GM21576 (cell line): Measurements from ENCODE around the gene COL15A1.

Source experiments
- ATAC-seq: cut with Tn5 transposase; IDR thresholded peaks from one replicate; pipeline ENCODE4 v1.9.1; 2021; ENCODE audit warnings: mild to moderate bottlenecking, moderate library complexity; ENCODE audit not compliant: unreplicated experiment

Gene COL15A1

GRCh38 chr9:98971168-98971914 is 27.6 kb downstream of the COL15A1 start:
- ATAC-seq = no peak

- no peak for ATAC-seq
Measured at GRCh38 chr9:98971915-98972223, 28.2 kb downstream of the COL15A1 start.

DNA sequence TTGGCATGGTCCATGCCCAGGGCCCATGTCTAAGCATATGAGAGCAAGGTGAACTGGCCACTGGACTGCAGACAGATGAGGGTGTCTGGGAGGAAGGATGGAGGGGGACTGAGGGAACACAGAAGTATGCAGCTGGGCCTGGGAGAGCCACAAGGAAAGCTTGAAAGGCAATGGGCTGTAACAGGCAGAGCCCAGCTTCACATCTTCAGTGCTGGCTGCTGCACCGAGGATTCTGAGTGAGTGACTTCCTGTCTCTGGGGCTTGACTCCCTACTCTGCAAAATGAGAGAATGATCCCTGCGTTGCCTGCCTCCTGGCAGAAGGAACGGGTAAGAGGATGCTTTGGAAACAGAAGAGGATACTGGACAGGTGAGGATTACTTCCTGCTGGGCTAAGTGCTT is 29.0 kb downstream of the COL15A1 start:
- ATAC-seq = no peak

GRCh38 chr9:98973171-98973570 is 29.5 kb downstream of the COL15A1 start:
- ATAC-seq = no peak

DNA sequence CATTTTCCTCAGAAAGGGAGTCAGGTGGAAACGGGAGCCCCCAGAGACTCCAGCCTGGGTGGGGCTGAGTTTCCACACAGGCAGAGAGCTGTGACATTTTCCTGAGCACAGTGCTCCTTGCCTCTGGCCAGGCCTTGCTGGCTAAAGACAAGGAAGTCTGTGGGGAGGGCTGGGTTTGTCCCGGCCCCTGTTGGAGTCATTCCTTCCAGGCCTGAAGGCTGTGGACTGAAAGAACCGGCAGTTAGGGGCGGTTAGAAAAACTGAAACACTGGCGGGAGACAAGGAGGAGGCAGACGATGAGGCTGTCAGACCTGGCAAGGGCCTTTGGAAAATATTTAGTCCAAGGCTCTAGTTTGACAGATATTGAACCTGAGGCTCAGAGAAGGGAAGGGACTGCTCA is 29.9 kb downstream of the COL15A1 start:
- no peak for ATAC-seq

DNA sequence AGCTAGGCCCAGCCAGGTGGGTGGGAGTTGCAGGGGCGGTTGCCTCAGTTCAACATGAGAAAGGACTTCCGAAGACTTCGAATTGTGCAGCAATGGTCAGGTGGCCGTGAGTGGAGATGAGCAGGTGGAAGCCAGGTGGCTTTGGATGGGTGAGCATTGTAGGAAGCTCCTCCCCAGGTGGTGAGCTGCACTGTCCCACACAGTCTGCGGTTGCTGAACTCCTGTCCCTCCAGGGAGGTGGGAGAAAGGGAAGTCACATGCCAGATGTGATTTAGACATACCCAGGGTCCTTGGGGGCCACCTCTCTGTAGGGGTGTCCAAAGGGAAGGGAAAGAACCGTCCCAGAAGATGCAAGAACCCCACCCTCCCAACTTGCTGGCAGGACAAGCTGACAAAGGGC is 30.4 kb downstream of the COL15A1 start:
- no peak for ATAC-seq

DNA sequence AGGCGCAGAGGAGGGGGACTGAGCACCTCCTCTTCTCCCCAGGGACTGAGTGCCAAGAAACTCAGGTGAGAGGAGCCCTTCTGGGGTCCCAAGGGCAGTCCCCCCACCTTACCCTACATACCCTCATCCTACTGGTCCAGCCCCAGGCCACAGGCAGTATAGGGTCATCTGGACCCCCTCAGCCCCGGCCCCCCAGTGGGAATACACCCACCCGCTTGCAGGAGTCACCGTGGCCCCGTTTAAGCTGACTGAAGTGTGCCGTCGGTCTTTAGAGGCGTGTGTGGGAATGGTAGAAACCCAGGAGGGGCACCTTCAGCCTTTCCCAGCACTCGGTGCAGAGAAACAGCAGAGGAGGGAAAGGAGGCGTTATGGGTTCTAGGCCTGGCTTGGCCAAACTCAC is 30.8 kb downstream of the COL15A1 start:
- ATAC-seq = no peak

GRCh38 chr9:98974994-98975712 is 31.4 kb downstream of the COL15A1 start:
- peak; percentile 91 for ATAC-seq

DNA sequence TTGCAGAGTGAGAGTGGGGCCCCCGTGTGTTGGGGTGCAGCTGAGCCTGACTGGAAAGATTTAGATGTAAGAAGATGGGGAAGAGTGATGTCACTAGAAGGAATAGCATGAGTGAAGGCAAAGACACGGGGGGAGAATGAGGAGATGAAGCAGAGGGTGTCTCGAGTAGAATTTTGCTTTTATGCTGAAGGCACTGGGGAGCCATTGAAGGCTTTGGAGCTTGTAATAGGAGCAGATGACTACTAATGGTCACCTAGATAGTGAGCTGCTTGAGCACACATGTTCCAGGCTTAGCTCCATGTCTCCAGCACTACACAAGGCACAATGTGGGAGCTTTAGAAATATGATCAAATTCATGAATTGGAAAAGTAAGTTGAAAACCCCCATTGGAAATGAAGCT is 32.1 kb downstream of the COL15A1 start:
- ATAC-seq = no peak

- no peak for ATAC-seq
Measured at GRCh38 chr9:98977246-98977714, 33.6 kb downstream of the COL15A1 start.

- no peak for ATAC-seq
Measured at GRCh38 chr9:98977813-98978212, 34.1 kb downstream of the COL15A1 start.

- no peak for ATAC-seq
Measured at GRCh38 chr9:98978231-98978681, 34.5 kb downstream of the COL15A1 start.

- ATAC-seq = no peak
Measured at GRCh38 chr9:98980291-98980690, 36.6 kb downstream of the COL15A1 start.

GRCh38 chr9:98983295-98984268 is 39.9 kb downstream of the COL15A1 start:
- ATAC-seq = no peak

DNA sequence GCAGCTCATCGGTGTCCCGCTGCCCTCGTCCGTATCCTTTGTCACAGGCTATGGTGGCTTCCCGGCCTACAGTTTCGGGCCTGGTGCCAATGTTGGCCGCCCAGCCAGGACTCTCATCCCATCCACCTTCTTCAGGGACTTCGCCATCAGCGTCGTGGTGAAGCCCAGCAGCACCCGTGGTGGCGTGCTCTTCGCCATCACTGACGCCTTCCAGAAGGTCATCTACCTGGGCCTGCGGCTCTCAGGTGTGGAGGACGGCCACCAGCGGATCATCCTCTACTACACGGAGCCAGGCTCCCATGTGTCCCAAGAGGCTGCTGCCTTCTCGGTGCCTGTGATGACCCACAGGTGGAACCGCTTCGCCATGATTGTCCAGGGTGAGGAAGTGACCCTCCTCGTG is 41.9 kb downstream of the COL15A1 start:
- no peak for ATAC-seq

GRCh38 chr9:98986866-98987651 is 43.4 kb downstream of the COL15A1 start:
- no peak for ATAC-seq

DNA sequence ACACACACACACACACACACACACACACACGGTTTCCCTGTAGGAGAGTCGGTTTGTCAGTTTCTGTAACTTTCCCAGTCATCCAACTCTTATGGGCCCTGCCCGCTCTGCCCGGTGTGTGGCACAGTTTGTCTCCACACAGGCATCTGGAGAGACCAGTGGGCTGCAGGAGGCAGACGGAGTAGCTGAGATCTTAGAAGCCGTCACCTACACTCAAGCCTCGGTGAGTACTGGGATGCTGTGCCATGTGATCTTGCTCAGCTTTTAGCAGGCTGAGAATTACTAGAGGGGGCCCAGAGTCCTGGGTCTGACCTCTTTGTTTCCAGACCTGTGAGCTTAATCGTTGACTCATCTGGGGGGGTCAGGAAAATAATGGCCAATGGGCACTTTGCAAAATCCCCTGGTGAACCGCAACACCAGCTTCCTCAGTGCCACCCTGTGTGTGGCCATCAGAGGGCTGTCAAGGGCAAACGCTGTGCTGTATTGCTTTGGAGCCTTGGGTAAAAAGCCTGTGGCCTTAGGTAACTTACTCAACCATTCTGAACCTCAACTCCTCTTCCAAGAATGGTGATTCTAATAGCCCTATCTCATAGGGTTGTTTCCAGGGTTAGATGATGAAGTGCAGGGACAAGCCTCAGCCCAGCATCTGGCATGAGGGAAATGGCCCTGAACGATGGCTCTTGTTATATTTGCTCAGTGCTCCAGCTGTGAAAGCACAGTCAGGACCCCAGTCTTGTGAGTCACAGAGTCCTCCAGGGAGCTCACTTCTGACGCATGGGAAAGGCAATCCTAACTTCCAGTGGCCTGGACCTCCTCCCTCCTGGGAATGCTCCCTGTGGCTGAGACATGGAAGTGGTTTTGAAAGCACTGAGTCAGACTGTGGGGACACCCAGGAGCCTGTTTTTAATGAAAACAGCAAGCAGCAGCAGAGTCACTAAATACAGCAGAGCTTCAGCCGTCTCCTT is 45.6 kb downstream of the COL15A1 start:
- ATAC-seq = no peak

GRCh38 chr9:98990181-98990870 is 46.6 kb downstream of the COL15A1 start:
- no peak for ATAC-seq
